Endodermal cell (in vitro differentiated cells): ENCODE results near the gene CEP126. TPM values are rescaled to one million over a fixed set of nuclear protein-coding genes. Genes with fewer than 3 reads are reported as not detected.

Experiments used
- DNase-seq: peaks from one replicate; pipeline ENCODE4 v3.0.0-alpha.2; 2017
- H3K27ac ChIP-seq: 2 replicates; pipeline ENCODE4 v1.5.1; 2013; ENCODE audit warnings: mild to moderate bottlenecking, low read depth, low read length, moderate library complexity
- H3K27me3 ChIP-seq: 2 replicates; pipeline ENCODE4 v1.6.1; 2013; ENCODE audit warnings: mild to moderate bottlenecking, low read length, moderate library complexity; ENCODE audit not compliant: insufficient read depth, control insufficient read depth, poor library complexity, severe bottlenecking
- H3K36me3 ChIP-seq: 2 replicates; pipeline ENCODE4 v1.7.0; 2013; ENCODE audit warnings: mild to moderate bottlenecking, low read length, moderate library complexity; ENCODE audit not compliant: control insufficient read depth, insufficient read depth
- H3K4me1 ChIP-seq: one replicate; pipeline ENCODE4 v1.7.0; 2013; ENCODE audit warnings: low read length; ENCODE audit not compliant: control insufficient read depth, insufficient read depth
- H3K4me3 ChIP-seq: 2 replicates; pipeline ENCODE4 v1.5.1; 2013; ENCODE audit warnings: mild to moderate bottlenecking, low read length, moderate library complexity
- H3K9ac ChIP-seq: 2 replicates; pipeline ENCODE4 v1.6.1; 2013; ENCODE audit warnings: mild to moderate bottlenecking, low read length, moderate library complexity; ENCODE audit not compliant: poor library complexity, severe bottlenecking; ENCODE audit errors: extremely low read depth
- H3K9me3 ChIP-seq: 2 replicates; pipeline ENCODE4 v1.6.1; 2013; ENCODE audit warnings: mild to moderate bottlenecking, low read length, moderate library complexity; ENCODE audit not compliant: control insufficient read depth
- H3K27ac Mint-ChIP-seq: 2 replicates; pipeline ENCODE4 v1.8.0; 2020; ENCODE audit warnings: mixed read lengths
- H3K27me3 Mint-ChIP-seq: 2 replicates; pipeline ENCODE4 v1.8.0; 2021; ENCODE audit warnings: mild to moderate bottlenecking, mixed read lengths; ENCODE audit not compliant: insufficient read depth
- H3K36me3 Mint-ChIP-seq: 2 replicates; pipeline ENCODE4 v1.8.0; 2020; ENCODE audit warnings: low read depth, mixed read lengths
- H3K4me1 Mint-ChIP-seq: 2 replicates; pipeline ENCODE4 v1.8.0; 2020; ENCODE audit warnings: mixed read lengths
- H3K4me3 Mint-ChIP-seq: 2 replicates; pipeline ENCODE4 v1.8.0; 2020; ENCODE audit warnings: mild to moderate bottlenecking, moderate library complexity, mixed read lengths
- H3K9me3 Mint-ChIP-seq: 2 replicates; pipeline ENCODE4 v1.8.0; 2020; ENCODE audit warnings: mild to moderate bottlenecking, mixed read lengths
- CTCF ChIP-seq: fragments of 200-600 bp; sonication (generic); conservative IDR thresholded peaks from 2 replicates; pipeline ENCODE4 v1.5.0; 2021; ENCODE audit warnings: antibody characterized with exemption, mild to moderate bottlenecking
- WGBS, 2 experiments: methylation state at CpG; one replicate each; pipeline versions ENCODE4 v1.1.5 to v1.1.7; 2013; ENCODE audit warnings: missing lambda C conversion rate in 2 of 2, mixed read lengths in 1 of 2; ENCODE audit not compliant: insufficient coverage in 1 of 2, insufficient read length in 1 of 2; 5-methylcytosine and 5-hydroxymethylcytosine counted together
- total RNA-seq, 2 donors: library from RNA; stranded (reverse); fragmentation: NEBNext Ultra II Directional in 1 of 2; extraction: Animal tissue kit (Norgen Biotek cat#: 25700) in 1 of 2; gene quantifications; 2 replicates in 1 of 2; 3 replicates in 1 of 2; pipeline ENCODE4 v1.2.1, GENCODE V29; 2021

The CEP126 gene
- total RNA-seq, 2 donors from 2014 or later, result 1.9 to 3.2 TPM

DNA sequence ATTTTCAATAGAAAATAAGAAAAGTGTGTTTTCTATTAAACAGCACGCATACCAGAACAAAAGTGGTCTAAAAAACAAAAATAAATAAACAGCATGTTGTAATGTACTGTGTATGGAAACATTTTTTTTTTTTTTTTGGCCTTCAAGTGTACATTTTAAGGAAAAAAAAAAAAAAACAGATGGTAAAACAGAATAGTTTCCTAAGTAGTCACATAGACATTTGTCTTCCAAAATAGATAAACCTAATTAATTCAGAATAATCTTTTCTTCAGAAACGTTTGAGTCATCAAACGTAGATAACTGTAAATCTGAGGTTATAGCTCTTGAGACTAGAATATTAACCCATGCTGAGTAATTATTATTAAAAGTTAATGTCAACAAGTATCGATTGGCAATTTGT, 132.0 kb downstream of the CEP126 start:
- no peak for TF ChIP-seq CTCF
- H3K9me3 ChIP-seq, result no peaks in the 10 kb centered on the region
- WGBS, 2 experiments, result 75 to 100% methylated on average over 1 to 3 of the region's 4 CpGs
- no peak overlapping the region for H3K27ac ChIP-seq
- no peak overlapping the region for H3K9ac ChIP-seq
- peak overlapping the region; percentile 68 for H3K4me3 Mint-ChIP-seq
- DNase-seq, result no peak
- H3K36me3 ChIP-seq, result no peaks in the 10 kb centered on the region
- no peaks in the 10 kb centered on the region for H3K4me1 ChIP-seq
- H3K27me3 ChIP-seq, result no peaks in the 10 kb centered on the region
- no peak overlapping the region for H3K27ac Mint-ChIP-seq
- peak overlapping the region; percentile 68 for H3K4me3 ChIP-seq
- H3K27me3 Mint-ChIP-seq, result peaks cover 16% of the 10 kb centered on the region
- H3K36me3 Mint-ChIP-seq, result no peaks in the 10 kb centered on the region
- no peaks in the 10 kb centered on the region for H3K4me1 Mint-ChIP-seq
- no peaks in the 10 kb centered on the region for H3K9me3 Mint-ChIP-seq

DNA sequence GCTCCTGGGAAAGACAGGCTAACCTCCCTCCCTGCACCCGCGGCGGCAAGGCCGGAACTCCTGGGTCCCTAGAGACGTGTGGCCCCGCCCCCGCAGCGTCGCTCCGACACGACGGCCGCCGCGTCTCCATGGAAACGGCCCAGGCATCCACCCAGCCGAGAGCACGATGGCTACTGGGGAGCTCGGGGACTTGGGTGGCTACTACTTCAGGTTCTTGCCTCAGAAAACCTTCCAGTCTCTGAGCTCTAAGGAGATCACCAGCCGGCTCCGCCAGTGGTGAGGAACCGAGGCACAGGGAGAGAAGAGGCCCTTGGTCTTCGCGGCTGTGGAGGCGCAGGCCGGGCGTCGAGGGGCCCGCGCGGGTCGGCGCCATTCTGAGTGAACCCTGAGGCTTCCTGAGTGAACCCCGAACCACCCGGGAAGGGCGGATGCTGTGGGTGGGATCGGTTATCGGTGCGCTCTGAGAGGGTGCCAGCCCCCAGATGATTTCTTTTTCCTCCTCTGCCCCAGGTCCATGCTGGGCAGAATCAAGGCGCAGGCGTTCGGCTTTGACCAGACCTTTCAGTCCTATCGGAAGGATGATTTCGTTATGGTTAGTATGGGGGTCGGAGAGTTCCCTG, 132.6 kb downstream of the CEP126 start, which contains the start of gene CFAP300:
Gene CFAP300, plus strand, starts transcription at position 133 of the 620 bp plus-strand sequence. Its CDS starts 34 bp downstream, at position 167.
- Mint-ChIP-seq H3K27ac (peak within 1 kb of the TSS; percentile 48), H3K9me3 (no peaks in the 10 kb centered on the region), H3K4me1 (no peaks in the 10 kb centered on the region), H3K27me3 (peaks cover 16% of the 10 kb centered on the region), H3K36me3 (no peaks in the 10 kb centered on the region), H3K4me3 (peak within 1 kb of the TSS; percentile 68)
- H3K27me3 ChIP-seq, result no peaks in the 10 kb centered on the region
- peak within 1 kb of the TSS; percentile 68 for H3K4me3 ChIP-seq
- WGBS, 2 experiments, result 48 to 55% methylated on average over 25 to 45 of the region's 45 CpGs
- H3K36me3 ChIP-seq, result no peaks in the 10 kb centered on the region
- H3K4me1 ChIP-seq, result no peaks in the 10 kb centered on the region
- no peak within 1 kb of the TSS for H3K9ac ChIP-seq
- TF ChIP-seq CTCF, result no peak
- H3K27ac ChIP-seq, result peak within 1 kb of the TSS; percentile 66
- DNase-seq, result peak; percentile 86
- no peaks in the 10 kb centered on the region for H3K9me3 ChIP-seq

Other genes starting within 250 kb of the CEP126 start
- not detected for gene ANGPTL5, start 1.5 kb downstream of the CEP126 start, total RNA-seq
- gene CFAP300, start 132.4 kb downstream of the CEP126 start, total RNA-seq, result 1 to 10 TPM; 2.9 to 5.2 TPM
- 100 to 1,000 TPM; 224 to 228 TPM for gene YAP1, start 195.4 kb downstream of the CEP126 start, total RNA-seq